ENCODE measurements around the gene CRTC1.

The CRTC1 gene

DNA sequence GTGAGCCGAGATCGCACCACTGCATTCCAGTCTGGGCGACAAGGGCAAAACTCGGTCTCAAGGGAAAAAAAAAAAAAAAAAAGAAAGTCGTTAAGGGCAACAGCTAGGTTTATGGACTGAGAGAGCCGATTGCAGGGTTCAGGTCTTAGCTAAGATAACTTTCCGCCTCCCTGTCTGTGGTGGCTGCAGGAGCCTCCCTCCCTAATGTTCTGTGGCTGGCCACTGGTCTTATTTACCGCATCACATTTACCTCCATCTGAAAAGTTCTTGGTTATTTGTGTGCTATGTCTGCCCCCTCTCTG, 722 bp upstream of the CRTC1 start:
- Histone ChIP-seq H3K79me2 (ENCODE audit: low read length) (peaks cover 30% of the 10 kb centered on the region), H3K36me3 (replicated peaks; ENCODE audit: insufficient read depth, low read length) (no peaks in the 10 kb centered on the region), H2AFZ (ENCODE audit: low read length) (peak overlapping the region; percentile 82), H3K9me3 (replicated peaks; ENCODE audit: insufficient read depth, low read length) (no peaks in the 10 kb centered on the region), H4K20me1 (ENCODE audit: insufficient read depth, low read length) (no peaks in the 10 kb centered on the region), H3K9ac (ENCODE audit: low read length) (peak overlapping the region; percentile 70), H3F3A (ENCODE audit: insufficient read depth, low read length) (no peaks in the 10 kb centered on the region), H3K4me3 (ENCODE audit: low read length) (peak overlapping the region; percentile 66), H3K27ac (ENCODE audit: low read length) (no peak overlapping the region), H3K4me2 (ENCODE audit: low read depth, low read length) (peak overlapping the region; percentile 69), H3K4me1 (ENCODE audit: low read length) (peaks cover 13% of the 10 kb centered on the region; the same call in 1 of the 2 replicates), H3K9me2 (replicated peaks; ENCODE audit: insufficient read depth, low read length) (no peaks in the 10 kb centered on the region), H3K27me3 (replicated peaks; ENCODE audit: insufficient read depth, low read length) (no peaks in the 10 kb centered on the region)
- no peak for TF ChIP-seq CTCF (IDR thresholded peaks at IDR 0.05; ENCODE audit: low read length)
- TF ChIP-seq EZH2phosphoT487 (IDR thresholded peaks at IDR 0.05; ENCODE audit: low read length) = no peak
- no peak for TF ChIP-seq EZH2 (optimal IDR thresholded peaks at IDR 0.05; ENCODE audit: low read depth, low read length)
- no peak for DNase-seq

DNA sequence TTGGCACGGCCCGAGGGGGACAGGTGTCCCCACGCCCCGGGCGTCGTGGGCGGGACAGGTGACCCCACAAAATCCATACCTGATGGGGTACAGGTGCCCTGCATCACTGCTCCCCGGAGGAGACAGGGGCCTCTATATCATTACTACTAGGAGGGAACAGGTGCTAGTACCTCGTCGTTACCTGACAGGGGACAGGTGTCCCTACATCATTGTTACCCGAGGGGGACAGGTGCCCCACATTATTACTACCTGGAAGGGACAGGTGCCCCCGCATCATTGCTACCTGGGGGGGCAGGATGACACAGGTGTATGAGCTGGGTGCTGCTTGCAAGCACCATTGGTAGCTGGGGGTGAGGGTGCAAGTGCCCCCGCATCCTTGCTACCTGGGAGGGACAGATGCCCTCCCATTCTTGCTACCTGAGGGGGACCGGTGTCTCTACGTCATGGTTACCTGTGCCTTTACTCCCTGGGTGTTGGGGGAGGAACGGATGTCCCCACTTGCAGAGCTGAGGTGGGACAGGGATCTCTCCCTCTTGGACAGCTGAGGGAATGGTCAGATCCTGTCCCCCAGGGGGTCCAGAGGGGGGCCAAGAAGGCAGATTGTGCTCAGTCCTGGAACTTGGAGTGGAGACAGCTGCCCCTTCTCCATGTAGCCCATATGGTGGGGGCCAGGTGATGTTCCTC, 620 bp downstream of the CRTC1 start:
- peak overlapping the region; percentile 83 for H2AFZ ChIP-seq (ENCODE audit: low read length)
- peaks cover 13% of the 10 kb centered on the region; the same call in 1 of the 2 replicates for H3K4me1 ChIP-seq (ENCODE audit: low read length)
- H3K9me2 ChIP-seq (replicated peaks; ENCODE audit: insufficient read depth, low read length) = no peaks in the 10 kb centered on the region
- no peak overlapping the region for H3K27ac ChIP-seq (ENCODE audit: low read length)
- H3F3A ChIP-seq (ENCODE audit: insufficient read depth, low read length) = no peaks in the 10 kb centered on the region
- H3K9ac ChIP-seq (ENCODE audit: low read length) = peak overlapping the region; percentile 55; the same call in 1 of the 2 replicates
- TF ChIP-seq CTCF (IDR thresholded peaks at IDR 0.05; ENCODE audit: low read length) (no peak), EZH2phosphoT487 (IDR thresholded peaks at IDR 0.05; ENCODE audit: low read length) (no peak), EZH2 (optimal IDR thresholded peaks at IDR 0.05; ENCODE audit: low read depth, low read length) (no peak)
- no peaks in the 10 kb centered on the region for H3K27me3 ChIP-seq (replicated peaks; ENCODE audit: insufficient read depth, low read length)
- peak overlapping the region; percentile 99 for H3K4me2 ChIP-seq (ENCODE audit: low read depth, low read length)
- no peaks in the 10 kb centered on the region for H3K9me3 ChIP-seq (replicated peaks; ENCODE audit: insufficient read depth, low read length)
- no peaks in the 10 kb centered on the region for H4K20me1 ChIP-seq (ENCODE audit: insufficient read depth, low read length)
- DNase-seq = peak; percentile 14
- peaks cover 38% of the 10 kb centered on the region for H3K79me2 ChIP-seq (ENCODE audit: low read length)
- no peaks in the 10 kb centered on the region for H3K36me3 ChIP-seq (replicated peaks; ENCODE audit: insufficient read depth, low read length)
- peak overlapping the region; percentile 82 for H3K4me3 ChIP-seq (ENCODE audit: low read length)

DNA sequence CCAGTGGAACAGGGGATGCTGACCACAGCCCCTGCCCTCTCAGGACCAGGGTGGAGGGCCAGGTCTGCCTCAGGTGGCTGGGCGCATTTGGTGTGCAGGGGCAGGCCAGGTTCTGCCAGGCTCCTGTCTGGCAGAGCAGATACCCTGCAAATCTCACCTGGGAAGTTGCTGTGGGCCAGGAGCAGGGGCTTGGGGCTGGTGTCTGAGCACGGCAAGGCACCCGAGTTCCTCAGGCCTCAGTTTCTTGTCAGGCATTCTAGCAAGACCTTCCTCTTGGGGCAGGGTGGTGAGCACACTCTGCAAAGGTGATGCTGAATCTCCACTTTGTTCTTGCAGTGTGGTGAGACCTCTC, 1.1 kb downstream of the CRTC1 start:
- Histone ChIP-seq H3K79me2 (ENCODE audit: low read length) (peaks cover 39% of the 10 kb centered on the region), H3K36me3 (replicated peaks; ENCODE audit: insufficient read depth, low read length) (no peaks in the 10 kb centered on the region), H2AFZ (ENCODE audit: low read length) (peak overlapping the region; percentile 83; the same call in 1 of the 2 replicates), H3K4me2 (ENCODE audit: low read depth, low read length) (peak overlapping the region; percentile 99; the same call in 1 of the 2 replicates), H3K9me3 (replicated peaks; ENCODE audit: insufficient read depth, low read length) (no peaks in the 10 kb centered on the region), H3K4me3 (ENCODE audit: low read length) (peak overlapping the region; percentile 82; the same call in 1 of the 2 replicates), H3F3A (ENCODE audit: insufficient read depth, low read length) (no peaks in the 10 kb centered on the region), H3K9ac (ENCODE audit: low read length) (peak overlapping the region; percentile 55; the same call in 1 of the 2 replicates), H3K9me2 (replicated peaks; ENCODE audit: insufficient read depth, low read length) (no peaks in the 10 kb centered on the region), H3K4me1 (ENCODE audit: low read length) (peaks cover 13% of the 10 kb centered on the region; the same call in 1 of the 2 replicates), H3K27me3 (replicated peaks; ENCODE audit: insufficient read depth, low read length) (no peaks in the 10 kb centered on the region), H3K27ac (ENCODE audit: low read length) (no peak overlapping the region), H4K20me1 (ENCODE audit: insufficient read depth, low read length) (no peaks in the 10 kb centered on the region)
- TF ChIP-seq EZH2phosphoT487 (IDR thresholded peaks at IDR 0.05; ENCODE audit: low read length) (no peak), EZH2 (optimal IDR thresholded peaks at IDR 0.05; ENCODE audit: low read depth, low read length) (no peak), CTCF (IDR thresholded peaks at IDR 0.05; ENCODE audit: low read length) (no peak)
- no peak for DNase-seq

Measured in MM.1S (cell line).